Peyer's patch (tissue), 4 donors: Measurements from ENCODE around the gene MTCL1. TPM values are rescaled to one million over a fixed set of nuclear protein-coding genes. Genes with fewer than 3 reads are reported as not detected.

Source experiments
- DNase-seq, 3 donors: peaks; one replicate each; pipeline ENCODE4 v3.0.0-alpha.2; 2017 to 2019
- H3K27ac ChIP-seq, 4 donors: fragments of 200-600 bp; sonication (generic); one replicate each; pipeline ENCODE4 v1.5.1; 2016 to 2019
- H3K27me3 ChIP-seq, 2 donors: fragments of 200-600 bp; sonication (generic); one replicate each; pipeline ENCODE4 v1.5.1; 2019
- H3K36me3 ChIP-seq, 3 donors: fragments of 200-600 bp; sonication (generic); one replicate each; pipeline ENCODE4 v1.5.1; 2016 to 2019
- H3K4me1 ChIP-seq, 4 donors: fragments of 200-600 bp; sonication (generic); one replicate each; pipeline ENCODE4 v1.5.1; 2016 to 2019
- H3K4me3 ChIP-seq, 4 donors: fragments of 200-600 bp; sonication (generic); 1 replicate in 3 of 4; 2 replicates in 1 of 4; pipeline ENCODE4 v1.5.1; 2016 to 2019; ENCODE audit warnings: mild to moderate bottlenecking in 1 of 4
- H3K9me3 ChIP-seq, 4 donors: fragments of 200-600 bp; sonication (generic); one replicate each; pipeline ENCODE4 v1.5.1; 2016 to 2019; ENCODE audit warnings: mild to moderate bottlenecking in 1 of 4
- POLR2A ChIP-seq, 2 donors: fragments of 450-650 bp; IDR thresholded peaks; one replicate each; pipeline ENCODE4 v1.5.1; 2017; ENCODE audit warnings: antibody characterized with exemption in 2 of 2, mild to moderate bottlenecking in 2 of 2, moderate library complexity in 2 of 2
- small RNA-seq, 2 donors: library from RNA; depleted of rRNA; stranded (forward); fragments of <200 nt; gene quantifications; one replicate each; pipeline ENCODE3, GENCODE V24; 2016
- total RNA-seq, 4 donors: library from RNA; depleted of rRNA; stranded (reverse); fragments of >200 nt; gene quantifications; one replicate each; pipeline ENCODE4 v1.1.0, GENCODE V29; 2016
- TF ChIP-seq, protein P1 (sequence below), 6 experiments: fragments of 450-650 bp in 4 of 6; fragments of 200-600 bp in 2 of 6; sonication (generic) in 1 of 6; IDR thresholded peaks; one replicate each; pipeline ENCODE4 v1.5.1; 2017 to 2019; ENCODE audit warnings: antibody characterized with exemption in 6 of 6, mild to moderate bottlenecking in 3 of 6, moderate library complexity in 1 of 6

Gene MTCL1
- total RNA-seq, 4 donors from 2014 or later: 4.2 to 27.2 (median 6.3) TPM

DNA sequence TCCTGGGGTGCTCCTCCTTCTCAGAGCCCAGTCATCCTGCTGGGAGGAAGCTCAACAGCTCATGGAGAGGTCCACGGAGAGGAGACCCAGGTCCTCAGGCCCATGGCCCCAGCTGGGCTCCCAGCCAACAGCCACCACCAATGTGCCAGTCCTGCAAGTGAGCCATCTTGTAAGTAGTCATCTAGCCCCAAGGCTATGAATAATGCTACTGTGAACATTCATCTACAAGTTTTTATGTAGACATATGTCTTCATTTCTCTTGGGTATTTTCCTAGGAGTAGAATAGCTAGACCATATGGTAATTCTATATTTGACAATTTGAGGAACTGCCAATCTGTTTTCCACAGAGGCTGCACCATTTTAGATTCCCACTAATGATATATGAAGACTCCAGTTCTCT lies 166.1 kb downstream of the MTCL1 start:
- H3K27me3 ChIP-seq: no peaks in the 10 kb centered on the region
- no peak for TF ChIP-seq POLR2A (IDR thresholded peaks at IDR 0.05)
- TF ChIP-seq, protein P1, sequence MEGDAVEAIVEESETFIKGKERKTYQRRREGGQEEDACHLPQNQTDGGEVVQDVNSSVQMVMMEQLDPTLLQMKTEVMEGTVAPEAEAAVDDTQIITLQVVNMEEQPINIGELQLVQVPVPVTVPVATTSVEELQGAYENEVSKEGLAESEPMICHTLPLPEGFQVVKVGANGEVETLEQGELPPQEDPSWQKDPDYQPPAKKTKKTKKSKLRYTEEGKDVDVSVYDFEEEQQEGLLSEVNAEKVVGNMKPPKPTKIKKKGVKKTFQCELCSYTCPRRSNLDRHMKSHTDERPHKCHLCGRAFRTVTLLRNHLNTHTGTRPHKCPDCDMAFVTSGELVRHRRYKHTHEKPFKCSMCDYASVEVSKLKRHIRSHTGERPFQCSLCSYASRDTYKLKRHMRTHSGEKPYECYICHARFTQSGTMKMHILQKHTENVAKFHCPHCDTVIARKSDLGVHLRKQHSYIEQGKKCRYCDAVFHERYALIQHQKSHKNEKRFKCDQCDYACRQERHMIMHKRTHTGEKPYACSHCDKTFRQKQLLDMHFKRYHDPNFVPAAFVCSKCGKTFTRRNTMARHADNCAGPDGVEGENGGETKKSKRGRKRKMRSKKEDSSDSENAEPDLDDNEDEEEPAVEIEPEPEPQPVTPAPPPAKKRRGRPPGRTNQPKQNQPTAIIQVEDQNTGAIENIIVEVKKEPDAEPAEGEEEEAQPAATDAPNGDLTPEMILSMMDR (IDR thresholded peaks at IDR 0.05): no peak
- no peaks in the 10 kb centered on the region for H3K4me1 ChIP-seq
- no peak overlapping the region for H3K27ac ChIP-seq
- H3K4me3 ChIP-seq: no peak overlapping the region
- DNase-seq: no peak
- H3K36me3 ChIP-seq: no peaks in the 10 kb centered on the region
- no peaks in the 10 kb centered on the region for H3K9me3 ChIP-seq

DNA sequence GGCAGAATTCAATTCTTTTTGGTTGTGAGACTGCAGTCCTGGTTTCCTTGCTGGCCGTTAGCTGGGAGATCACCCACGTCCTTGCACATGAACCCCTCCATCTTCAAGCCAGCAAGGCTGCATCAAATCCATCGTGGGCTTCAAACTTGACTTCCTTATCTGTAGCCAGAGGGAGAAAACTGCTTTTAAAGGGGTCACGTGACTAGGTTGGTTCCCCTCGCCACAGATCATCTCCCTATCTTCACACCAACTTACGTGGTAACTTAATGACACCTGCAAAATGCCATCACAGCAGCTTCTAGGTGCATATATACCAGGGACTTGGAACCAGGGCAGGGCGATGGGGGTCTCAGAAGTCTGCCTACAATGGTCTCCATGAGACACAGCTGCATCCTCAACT lies 169.5 kb downstream of the MTCL1 start:
- DNase-seq: no peak
- Histone ChIP-seq H3K9me3 (no peaks in the 10 kb centered on the region), H3K27me3 (no peaks in the 10 kb centered on the region), H3K36me3 (no peaks in the 10 kb centered on the region), H3K4me3 (no peak overlapping the region), H3K27ac (no peak overlapping the region), H3K4me1 (no peaks in the 10 kb centered on the region)
- no peak for TF ChIP-seq POLR2A (IDR thresholded peaks at IDR 0.05)
- TF ChIP-seq, protein P1 (IDR thresholded peaks at IDR 0.05): no peak

DNA sequence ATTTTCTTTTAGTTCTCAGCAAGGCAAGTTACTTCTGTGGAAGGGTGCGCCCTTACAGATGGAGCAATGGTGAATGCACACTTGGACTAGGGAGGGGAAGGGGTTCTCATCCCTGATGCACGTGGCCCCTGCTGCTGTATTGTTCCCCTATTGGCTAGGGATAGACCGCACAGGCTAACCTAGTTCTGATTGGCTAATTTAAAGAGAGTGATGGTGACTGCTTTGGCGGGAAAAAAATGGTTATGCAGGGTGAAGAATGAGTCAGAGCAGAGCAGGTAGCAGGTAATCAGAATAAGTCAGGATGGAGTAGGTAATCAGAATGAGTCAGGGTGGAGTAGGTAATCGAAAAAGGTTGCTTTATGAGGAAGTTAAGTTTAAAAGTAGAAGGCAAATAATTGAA lies 171.5 kb downstream of the MTCL1 start:
- DNase-seq: no peak
- H3K27ac ChIP-seq: no peak overlapping the region
- no peaks in the 10 kb centered on the region for H3K27me3 ChIP-seq
- no peak for TF ChIP-seq POLR2A (IDR thresholded peaks at IDR 0.05)
- TF ChIP-seq, protein P1 (IDR thresholded peaks at IDR 0.05): no peak
- H3K4me3 ChIP-seq: no peak overlapping the region
- H3K9me3 ChIP-seq: no peaks in the 10 kb centered on the region
- no peaks in the 10 kb centered on the region for H3K36me3 ChIP-seq
- H3K4me1 ChIP-seq: no peaks in the 10 kb centered on the region

DNA sequence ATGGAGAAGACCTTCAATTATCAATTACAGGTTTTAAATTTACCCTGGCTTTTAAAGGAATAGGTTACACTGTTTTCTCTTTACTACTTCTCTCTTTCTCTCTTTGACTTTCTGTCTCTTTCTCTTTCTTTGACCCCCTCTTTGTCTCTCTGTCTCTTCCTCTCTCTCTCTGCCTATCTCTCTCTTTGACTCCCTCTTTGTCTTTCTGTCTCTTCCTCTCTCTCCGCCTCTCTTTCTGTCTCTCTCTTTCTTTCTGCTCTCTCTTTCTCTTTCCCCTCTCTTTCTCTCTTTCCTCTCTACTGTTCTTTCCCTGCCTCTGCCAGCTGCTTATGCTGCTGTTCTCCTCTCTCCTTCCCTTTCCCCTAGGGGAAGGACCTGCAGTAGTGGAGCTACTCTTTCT lies 175.7 kb downstream of the MTCL1 start:
- Histone ChIP-seq H3K4me1 (no peaks in the 10 kb centered on the region), H3K9me3 (peaks cover 0 to 9% (median 4%) of the 10 kb centered on the region in 4 donors), H3K36me3 (no peaks in the 10 kb centered on the region), H3K27me3 (no peaks in the 10 kb centered on the region), H3K4me3 (no peak overlapping the region), H3K27ac (no peak overlapping the region)
- TF ChIP-seq, protein P1 (IDR thresholded peaks at IDR 0.05): no peak
- TF ChIP-seq POLR2A (IDR thresholded peaks at IDR 0.05): no peak
- DNase-seq: no peak

Small RNAs within 50 kb of the gene (small RNA-seq; reads per million reads assigned to genes)
- 0 reads per million in 2 donors for gene RF00019

Other genes starting within 250 kb of the MTCL1 start
- gene RAB12, start 96.1 kb upstream of the MTCL1 start, total RNA-seq: 10 to 100 TPM; 21.4 to 37.1 (median 28.4) TPM